ENCODE data around the gene LRRC7. TPM values are rescaled to one million over a fixed set of nuclear protein-coding genes. Genes with fewer than 3 reads are reported as not detected.

The LRRC7 gene
- total and polyA plus RNA-seq, 2 experiments from 2014 or later: 0.99 to 1.8 TPM

DNA sequence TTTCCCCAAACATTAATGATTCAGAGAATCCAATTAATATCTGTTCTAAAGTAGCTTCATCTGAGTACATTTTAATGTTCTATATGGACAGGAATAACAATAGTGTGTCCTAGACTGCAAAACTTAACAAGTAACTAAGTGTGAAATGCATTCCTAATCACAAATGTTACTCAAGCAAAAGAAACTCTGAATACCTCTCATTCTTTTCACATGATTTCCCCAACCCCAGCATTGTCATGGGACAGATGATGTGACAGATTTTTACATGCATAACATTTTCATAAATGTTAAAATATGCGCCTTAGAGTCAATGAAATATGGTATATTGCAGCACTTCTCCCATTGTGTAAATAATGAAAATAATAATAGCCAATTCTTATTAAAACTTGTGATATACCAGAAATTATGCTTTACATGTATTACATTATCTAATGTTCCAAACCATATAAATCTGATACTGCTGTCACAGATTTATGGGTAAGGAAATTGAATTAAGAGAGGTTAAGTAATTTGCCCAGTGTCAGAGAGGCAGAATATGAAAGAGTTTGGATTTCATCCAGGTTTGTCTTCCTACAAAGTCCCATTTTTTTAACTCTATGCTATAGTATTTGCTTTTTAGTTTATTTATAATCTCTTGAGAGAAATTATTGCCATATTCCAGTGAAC, 269.4 kb downstream of the LRRC7 start:
- H3K9me2 ChIP-seq (replicated peaks; ENCODE audit: insufficient read depth): no peaks in the 10 kb centered on the region
- H4K20me1 ChIP-seq (ENCODE audit: insufficient read depth, poor library complexity, severe bottlenecking): no peaks in the 10 kb centered on the region
- no peaks in the 10 kb centered on the region for H3K27me3 ChIP-seq
- H3K4me1 ChIP-seq (ENCODE audit: insufficient read depth): no peaks in the 10 kb centered on the region
- no peak overlapping the region for H3K4me2 ChIP-seq
- 93% methylated on average over 1 of the region's 1 CpG for whole genome bisulfite sequencing (ENCODE audit: low lambda C conversion rate, missing lambda C conversion rate)
- DNase-seq (ENCODE audit: low spot score): no peak
- no peaks in the 10 kb centered on the region for H3K36me3 ChIP-seq (replicated peaks; ENCODE audit: insufficient read depth, low read depth)
- H2AFZ ChIP-seq: no peak overlapping the region
- H3K79me2 ChIP-seq: no peaks in the 10 kb centered on the region
- no peak overlapping the region for H3K4me3 ChIP-seq
- TF ChIP-seq, protein P1, sequence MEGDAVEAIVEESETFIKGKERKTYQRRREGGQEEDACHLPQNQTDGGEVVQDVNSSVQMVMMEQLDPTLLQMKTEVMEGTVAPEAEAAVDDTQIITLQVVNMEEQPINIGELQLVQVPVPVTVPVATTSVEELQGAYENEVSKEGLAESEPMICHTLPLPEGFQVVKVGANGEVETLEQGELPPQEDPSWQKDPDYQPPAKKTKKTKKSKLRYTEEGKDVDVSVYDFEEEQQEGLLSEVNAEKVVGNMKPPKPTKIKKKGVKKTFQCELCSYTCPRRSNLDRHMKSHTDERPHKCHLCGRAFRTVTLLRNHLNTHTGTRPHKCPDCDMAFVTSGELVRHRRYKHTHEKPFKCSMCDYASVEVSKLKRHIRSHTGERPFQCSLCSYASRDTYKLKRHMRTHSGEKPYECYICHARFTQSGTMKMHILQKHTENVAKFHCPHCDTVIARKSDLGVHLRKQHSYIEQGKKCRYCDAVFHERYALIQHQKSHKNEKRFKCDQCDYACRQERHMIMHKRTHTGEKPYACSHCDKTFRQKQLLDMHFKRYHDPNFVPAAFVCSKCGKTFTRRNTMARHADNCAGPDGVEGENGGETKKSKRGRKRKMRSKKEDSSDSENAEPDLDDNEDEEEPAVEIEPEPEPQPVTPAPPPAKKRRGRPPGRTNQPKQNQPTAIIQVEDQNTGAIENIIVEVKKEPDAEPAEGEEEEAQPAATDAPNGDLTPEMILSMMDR (IDR thresholded peaks at IDR 0.05; ENCODE audit: poor library complexity): no peak
- TF ChIP-seq EZH2phosphoT487 (IDR thresholded peaks at IDR 0.05; ENCODE audit: low read depth, severe bottlenecking, unreplicated experiment) (no peak), EZH2 (IDR thresholded peaks at IDR 0.05; ENCODE audit: borderline replicate concordance) (no peak)
- H3K27ac ChIP-seq: no peak overlapping the region
- no peaks in the 10 kb centered on the region for H3K9me3 ChIP-seq (ENCODE audit: low read depth)

DNA sequence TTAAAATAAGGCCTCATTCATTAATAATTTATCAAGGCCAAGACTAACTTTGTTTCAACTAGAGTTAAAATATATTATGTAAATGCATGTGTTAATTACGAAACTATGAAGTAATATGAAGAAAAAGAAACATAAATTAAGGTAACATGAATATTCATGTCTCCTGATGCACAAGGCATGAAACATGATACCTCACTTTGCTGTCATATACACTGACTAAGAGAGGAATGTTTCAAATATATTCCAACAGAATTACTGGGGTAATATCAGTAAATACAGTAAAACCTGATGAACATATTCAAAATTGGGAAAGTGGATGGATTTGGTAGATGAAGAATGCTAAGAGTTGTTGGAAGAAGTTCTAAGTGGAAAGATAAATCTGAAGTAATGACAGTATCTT, 274.6 kb downstream of the LRRC7 start:
- Histone ChIP-seq H3K9me2 (replicated peaks; ENCODE audit: insufficient read depth) (no peaks in the 10 kb centered on the region), H2AFZ (no peak overlapping the region), H3K27ac (no peak overlapping the region), H3K9me3 (ENCODE audit: low read depth) (no peaks in the 10 kb centered on the region), H3K4me2 (no peak overlapping the region), H3K4me3 (no peak overlapping the region), H3K36me3 (replicated peaks; ENCODE audit: insufficient read depth, low read depth) (no peaks in the 10 kb centered on the region), H3K79me2 (no peaks in the 10 kb centered on the region), H3K4me1 (ENCODE audit: insufficient read depth) (no peaks in the 10 kb centered on the region), H3K27me3 (no peaks in the 10 kb centered on the region), H4K20me1 (ENCODE audit: insufficient read depth, poor library complexity, severe bottlenecking) (no peaks in the 10 kb centered on the region)
- 83% methylated on average over 1 of the region's 1 CpG for WGBS (ENCODE audit: low lambda C conversion rate, missing lambda C conversion rate)
- DNase-seq (ENCODE audit: low spot score): no peak
- TF ChIP-seq EZH2 (IDR thresholded peaks at IDR 0.05; ENCODE audit: borderline replicate concordance) (no peak), EZH2phosphoT487 (IDR thresholded peaks at IDR 0.05; ENCODE audit: low read depth, severe bottlenecking, unreplicated experiment) (no peak)
- TF ChIP-seq, protein P1 (IDR thresholded peaks at IDR 0.05; ENCODE audit: poor library complexity): no peak

DNA sequence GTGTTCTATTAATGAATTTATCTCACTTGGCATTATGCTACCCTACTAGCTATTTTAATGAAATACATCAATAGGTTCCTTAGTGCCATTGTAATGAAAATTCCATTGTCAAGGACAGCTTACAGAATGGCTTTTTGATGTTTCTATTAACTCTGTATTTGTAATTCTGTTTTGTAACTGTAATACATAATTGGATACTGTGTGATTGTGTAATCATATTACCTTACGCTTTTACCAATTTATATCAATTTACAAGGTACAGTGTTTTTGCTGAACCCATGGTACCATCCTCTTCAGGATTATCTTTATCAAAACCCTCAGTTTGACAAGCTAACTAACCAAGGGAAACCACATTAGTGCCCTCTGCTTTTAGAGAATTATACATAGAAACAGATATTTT, 277.9 kb downstream of the LRRC7 start:
- H2AFZ ChIP-seq: no peak overlapping the region
- 97% methylated on average over 1 of the region's 1 CpG for WGBS (ENCODE audit: low lambda C conversion rate, missing lambda C conversion rate)
- H4K20me1 ChIP-seq (ENCODE audit: insufficient read depth, poor library complexity, severe bottlenecking): no peaks in the 10 kb centered on the region
- no peak for TF ChIP-seq EZH2 (IDR thresholded peaks at IDR 0.05; ENCODE audit: borderline replicate concordance)
- TF ChIP-seq, protein P1 (IDR thresholded peaks at IDR 0.05; ENCODE audit: poor library complexity): no peak
- no peak for TF ChIP-seq EZH2phosphoT487 (IDR thresholded peaks at IDR 0.05; ENCODE audit: low read depth, severe bottlenecking, unreplicated experiment)
- H3K36me3 ChIP-seq (replicated peaks; ENCODE audit: insufficient read depth, low read depth): no peaks in the 10 kb centered on the region
- no peak overlapping the region for H3K4me3 ChIP-seq
- no peak overlapping the region for H3K27ac ChIP-seq
- no peaks in the 10 kb centered on the region for H3K79me2 ChIP-seq
- no peaks in the 10 kb centered on the region for H3K27me3 ChIP-seq
- no peak overlapping the region for H3K4me2 ChIP-seq
- DNase-seq (ENCODE audit: low spot score): no peak
- no peaks in the 10 kb centered on the region for H3K9me2 ChIP-seq (replicated peaks; ENCODE audit: insufficient read depth)
- no peaks in the 10 kb centered on the region for H3K9me3 ChIP-seq (ENCODE audit: low read depth)
- no peaks in the 10 kb centered on the region for H3K4me1 ChIP-seq (ENCODE audit: insufficient read depth)
